ENCODE measurements around the gene TCF7.

- TF ChIP-seq CTCF (IDR thresholded peaks at IDR 0.05), result no peak
- no peak for TF ChIP-seq MXI1 (IDR thresholded peaks at IDR 0.05; ENCODE audit: low read depth, low read length)
- no peak for TF ChIP-seq FOXM1 (IDR thresholded peaks at IDR 0.05; ENCODE audit: low read depth)
- TF ChIP-seq NRF1 (IDR thresholded peaks at IDR 0.05; ENCODE audit: low read depth, low read length), result no peak
- no peak for TF ChIP-seq EZH2phosphoT487 (IDR thresholded peaks at IDR 0.05; ENCODE audit: borderline replicate concordance, low read depth)
- no peak for TF ChIP-seq RCOR1 (IDR thresholded peaks at IDR 0.05; ENCODE audit: low read length)
- no peak for TF ChIP-seq RAD21 (IDR thresholded peaks at IDR 0.05; ENCODE audit: low read length)
Observed at GRCh38 chr5:134136771-134137170, 22.3 kb downstream of the TCF7 start.

All from SK-N-SH (cell line).